ENCODE measurements around the gene INO80C.

INO80C gene

GRCh38 chr18:35469725-35470124, 28.0 kb downstream of the INO80C start:
- no peak for TF ChIP-seq CTCF (IDR thresholded peaks at IDR 0.05; ENCODE audit: insufficient read depth, low read depth, low read length, missing control alignments)
- H3K4me3 ChIP-seq (ENCODE audit: low read length): no peak overlapping the region
- no peak for DNase-seq (ENCODE audit: low read depth)

GRCh38 chr18:35468711-35469110, 29.0 kb downstream of the INO80C start:
- DNase-seq (ENCODE audit: low read depth): no peak
- no peak for TF ChIP-seq CTCF (IDR thresholded peaks at IDR 0.05; ENCODE audit: insufficient read depth, low read depth, low read length, missing control alignments)
- no peak overlapping the region for H3K4me3 ChIP-seq (ENCODE audit: low read length)

GRCh38 chr18:35467624-35468016, 30.1 kb downstream of the INO80C start:
- no peak for TF ChIP-seq CTCF (IDR thresholded peaks at IDR 0.05; ENCODE audit: insufficient read depth, low read depth, low read length, missing control alignments)
- no peak for DNase-seq (ENCODE audit: low read depth)
- H3K4me3 ChIP-seq (ENCODE audit: low read length): no peak overlapping the region

GRCh38 chr18:35466815-35467623, 30.7 kb downstream of the INO80C start:
- no peak overlapping the region for H3K4me3 ChIP-seq (ENCODE audit: low read length)
- DNase-seq (ENCODE audit: low read depth): no peak
- TF ChIP-seq CTCF (IDR thresholded peaks at IDR 0.05; ENCODE audit: insufficient read depth, low read depth, low read length, missing control alignments): no peak

- no peak overlapping the region for H3K4me3 ChIP-seq (ENCODE audit: low read length)
- TF ChIP-seq CTCF (IDR thresholded peaks at IDR 0.05; ENCODE audit: insufficient read depth, low read depth, low read length, missing control alignments): no peak
- no peak for DNase-seq (ENCODE audit: low read depth)
Measured at GRCh38 chr18:35466334-35466733, 31.4 kb downstream of the INO80C start.

- DNase-seq (ENCODE audit: low read depth): no peak
- no peak for TF ChIP-seq CTCF (IDR thresholded peaks at IDR 0.05; ENCODE audit: insufficient read depth, low read depth, low read length, missing control alignments)
- no peak overlapping the region for H3K4me3 ChIP-seq (ENCODE audit: low read length)
Measured at GRCh38 chr18:35465329-35465728, 32.4 kb downstream of the INO80C start.

GRCh38 chr18:35464831-35465279, 32.9 kb downstream of the INO80C start:
- no peak overlapping the region for H3K4me3 ChIP-seq (ENCODE audit: low read length)
- no peak for TF ChIP-seq CTCF (IDR thresholded peaks at IDR 0.05; ENCODE audit: insufficient read depth, low read depth, low read length, missing control alignments)
- DNase-seq (ENCODE audit: low read depth): no peak

Measured in epithelial cell of esophagus (primary cell).